Lower lobe of right lung (tissue), 2 donors: Measurements from ENCODE around the gene TRIM14. TPM values are rescaled to one million over a fixed set of nuclear protein-coding genes. Genes with fewer than 3 reads are reported as not detected.

Experiments used
- ATAC-seq, 2 donors: fragments of 200-7000 bp; cut with Tn5 transposase; one replicate each; pipeline ENCODE4 v1.9.1; 2020 to 2022; ENCODE audit warnings: mild to moderate bottlenecking in 2 of 2, moderate library complexity in 2 of 2
- DNase-seq: peaks from one replicate; pipeline ENCODE4 v3.0.0-alpha.2; 2020
- H3K27ac ChIP-seq: fragments of 200-600 bp; one replicate; pipeline ENCODE4 v1.8.0; 2022
- H3K27me3 ChIP-seq: fragments of 200-600 bp; one replicate; pipeline ENCODE4 v1.8.0; 2022; ENCODE audit warnings: low read depth
- H3K36me3 ChIP-seq: fragments of 200-600 bp; one replicate; pipeline ENCODE4 v1.8.0; 2022; ENCODE audit warnings: mild to moderate bottlenecking
- H3K4me1 ChIP-seq: fragments of 200-600 bp; one replicate; pipeline ENCODE4 v1.8.0; 2022
- H3K4me3 ChIP-seq: fragments of 200-600 bp; one replicate; pipeline ENCODE4 v1.8.0; 2022; ENCODE audit warnings: mild to moderate bottlenecking
- H3K9me3 ChIP-seq: fragments of 200-600 bp; one replicate; pipeline ENCODE4 v1.8.0; 2022
- CTCF ChIP-seq: fragments of 200-600 bp; IDR thresholded peaks from one replicate; pipeline ENCODE4 v1.8.0; 2022; ENCODE audit warnings: antibody characterized with exemption, mild to moderate bottlenecking
- intact Hi-C: fragments of 100-400 bp; cut with DNase I; formaldehyde crosslinking; loops from one replicate; pipeline ENCODE4 v1.11.0; 2022
- total RNA-seq: library from RNA; stranded (reverse); fragmentation: NEBNext Ultra II Directional; extraction: Animal tissue kit (Norgen Biotek cat#: 25700); gene quantifications from one replicate; pipeline ENCODE4 v1.2.1, GENCODE V29; 2021
- donor health status: DM: no; HTN: yes; CAD: no; lungs with severe emphysema.

The TRIM14 gene
- total RNA-seq, 1 donor from 2014 or later = 82.5 TPM

GRCh38 chr9:98069551-98069950 is 49.5 kb downstream of the TRIM14 start:
- DNase-seq (no peak), ATAC-seq (no peak)
- Histone ChIP-seq H3K27me3 (no peaks in the 10 kb centered on the region), H3K36me3 (peaks cover 31% of the 10 kb centered on the region), H3K4me1 (peaks cover 23% of the 10 kb centered on the region), H3K4me3 (no peak overlapping the region), H3K9me3 (no peaks in the 10 kb centered on the region), H3K27ac (no peak overlapping the region)
- intact Hi-C loops = no loop called here
- TF ChIP-seq CTCF = no peak

GRCh38 chr9:98067184-98067583 is 51.8 kb downstream of the TRIM14 start:
- ATAC-seq (no peak), DNase-seq (no peak)
- no peak for TF ChIP-seq CTCF
- no peaks in the 10 kb centered on the region for H3K9me3 ChIP-seq
- no peaks in the 10 kb centered on the region for H3K27me3 ChIP-seq
- H3K36me3 ChIP-seq = peaks cover 55% of the 10 kb centered on the region
- H3K4me3 ChIP-seq = no peak overlapping the region
- H3K4me1 ChIP-seq = peaks cover 10% of the 10 kb centered on the region
- intact Hi-C loops = no loop called here
- H3K27ac ChIP-seq = no peak overlapping the region

GRCh38 chr9:98066235-98066634 is 52.8 kb downstream of the TRIM14 start:
- peak; percentile 59 to 78 for ATAC-seq
- Histone ChIP-seq H3K4me1 (peaks cover under 1% of the 10 kb centered on the region), H3K27ac (no peak overlapping the region), H3K4me3 (no peak overlapping the region), H3K36me3 (peaks cover 65% of the 10 kb centered on the region), H3K9me3 (no peaks in the 10 kb centered on the region), H3K27me3 (no peaks in the 10 kb centered on the region)
- intact Hi-C loops = no loop called here
- TF ChIP-seq CTCF = no peak
- no peak for DNase-seq

- ATAC-seq (no peak), DNase-seq (no peak)
- no peaks in the 10 kb centered on the region for H3K9me3 ChIP-seq
- TF ChIP-seq CTCF = no peak
- intact Hi-C loops = no loop called here
- peaks cover 2% of the 10 kb centered on the region for H3K4me1 ChIP-seq
- H3K27ac ChIP-seq = no peak overlapping the region
- H3K4me3 ChIP-seq = no peak overlapping the region
- no peaks in the 10 kb centered on the region for H3K27me3 ChIP-seq
- peaks cover 71% of the 10 kb centered on the region for H3K36me3 ChIP-seq
Measured at GRCh38 chr9:98064623-98065392, 54.2 kb downstream of the TRIM14 start.

- TF ChIP-seq CTCF = no peak
- H3K4me3 ChIP-seq = no peak overlapping the region
- H3K4me1 ChIP-seq = peaks cover 29% of the 10 kb centered on the region
- no peak overlapping the region for H3K27ac ChIP-seq
- DNase-seq = no peak
- peaks cover 58% of the 10 kb centered on the region for H3K36me3 ChIP-seq
- no peaks in the 10 kb centered on the region for H3K9me3 ChIP-seq
- intact Hi-C loops = no loop called here
- ATAC-seq = no peak
- no peaks in the 10 kb centered on the region for H3K27me3 ChIP-seq
Measured at GRCh38 chr9:98062161-98062560, 56.9 kb downstream of the TRIM14 start.
